Epithelial cell of esophagus (primary cell): ENCODE results near the gene CENPB.

ENCODE experiments used
- DNase-seq: peaks from one replicate; pipeline ENCODE4 v3.0.0; 2010; ENCODE audit warnings: low read depth
- H3K4me3 ChIP-seq: 2 replicates; pipeline ENCODE4 v1.5.1; 2011; ENCODE audit warnings: mild to moderate bottlenecking, low read length, control low read depth
- CTCF ChIP-seq: IDR thresholded peaks from 2 replicates; pipeline ENCODE4 v1.5.1; 2011; ENCODE audit warnings: low read depth, mild to moderate bottlenecking, low read length, control low read depth, inconsistent platforms; ENCODE audit not compliant: insufficient read depth; ENCODE audit errors: missing control alignments

CENPB gene

GRCh38 chr20:3814928-3815495, 28.5 kb upstream of the CENPB start:
- H3K4me3 ChIP-seq, result no peak overlapping the region
- TF ChIP-seq CTCF, result no peak

GRCh38 chr20:3813848-3814581, 27.5 kb upstream of the CENPB start:
- no peak for TF ChIP-seq CTCF
- DNase-seq, result no peak
- H3K4me3 ChIP-seq, result no peak overlapping the region

More at GRCh38 chr20:3814928-3815495, 28.5 kb upstream of the CENPB start:
- DNase-seq, result no peak

DNA sequence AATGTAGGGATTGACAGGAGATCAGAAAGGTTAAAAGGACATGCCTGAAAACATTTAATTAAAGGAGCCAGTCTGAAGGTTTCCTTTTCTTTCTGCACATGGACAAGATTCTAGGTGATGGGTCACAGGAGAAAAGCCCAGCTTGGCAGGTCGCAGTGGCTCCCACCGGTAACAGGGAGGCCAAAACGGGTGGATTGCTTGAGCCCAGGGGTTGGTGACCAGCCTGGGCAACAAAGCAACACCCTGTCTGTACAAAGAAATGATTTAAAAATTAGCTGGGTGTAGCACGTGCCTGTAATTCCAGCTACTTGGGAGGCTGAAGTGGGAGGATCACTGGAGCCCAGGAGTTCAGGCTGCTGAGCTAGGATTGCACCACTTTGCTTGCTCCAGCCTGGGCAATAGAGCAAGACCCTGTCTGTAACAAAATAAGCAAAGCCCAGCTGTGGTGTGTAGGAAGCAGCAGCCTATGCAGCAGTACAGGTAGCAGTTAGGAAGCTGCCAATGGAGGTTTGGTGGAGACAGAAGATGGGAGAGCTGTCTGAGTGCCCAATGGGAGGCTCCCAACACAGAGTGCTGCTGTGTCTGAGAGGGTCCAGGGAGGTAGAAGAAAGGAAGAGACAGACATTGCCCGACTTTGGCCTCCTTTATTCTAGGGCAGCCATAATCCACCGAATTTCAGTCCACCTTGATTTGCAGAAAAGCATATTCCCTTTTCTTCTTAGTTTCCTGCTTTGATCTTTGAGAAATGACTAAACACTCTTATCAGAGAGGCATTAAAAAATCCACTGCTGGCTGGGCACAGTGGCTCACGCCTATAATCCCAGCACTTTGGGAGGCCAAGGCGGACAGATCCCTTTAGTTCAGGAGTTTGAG, 26.7 kb upstream of the CENPB start:
- TF ChIP-seq CTCF, result no peak
- H3K4me3 ChIP-seq, result no peak overlapping the region
- DNase-seq, result no peak

DNA sequence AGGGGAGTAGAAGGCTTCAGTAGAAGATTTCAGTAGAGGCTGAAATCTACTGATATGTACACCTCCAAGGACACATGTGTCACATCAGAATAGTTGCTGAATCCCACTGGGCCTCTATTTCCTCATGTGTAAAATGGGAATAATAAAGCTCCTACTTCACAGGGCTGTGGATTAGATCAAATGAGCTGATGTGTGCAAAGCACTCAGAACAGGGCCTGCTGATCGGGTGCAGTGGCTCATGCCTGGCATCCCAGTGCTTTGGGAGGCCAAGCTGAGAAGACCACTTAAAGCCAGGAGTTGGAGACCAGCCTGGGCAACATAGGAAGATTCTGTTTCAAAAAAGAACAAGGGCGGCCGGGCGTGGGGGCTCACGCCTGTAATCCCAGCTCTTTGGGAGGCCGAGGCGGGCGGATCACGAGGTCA, 25.7 kb upstream of the CENPB start:
- no peak overlapping the region for H3K4me3 ChIP-seq
- DNase-seq, result no peak
- TF ChIP-seq CTCF, result no peak

- H3K4me3 ChIP-seq, result peak overlapping the region; percentile 15
- no peak for TF ChIP-seq CTCF
- DNase-seq, result peak; percentile 99
These were observed 25.1 kb upstream of the CENPB start for GRCh38 chr20:3811467-3812258.

- no peak for DNase-seq
- H3K4me3 ChIP-seq, result no peak overlapping the region
- TF ChIP-seq CTCF, result no peak
These were observed 22.0 kb upstream of the CENPB start for GRCh38 chr20:3808544-3808943.
